Mesenchymal stem cell (in vitro differentiated cells and primary cell): ENCODE data around the gene ME3.

Source experiments
- DNase-seq: peaks from one replicate; pipeline ENCODE4 v3.0.0-alpha.2; 2013
- H2AFZ ChIP-seq: one replicate; pipeline ENCODE4 v1.6.1; 2013; ENCODE audit warnings: low read depth, mild to moderate bottlenecking, control low read depth, inconsistent platforms, low read length, moderate library complexity
- H2AK5ac ChIP-seq: 2 replicates; pipeline ENCODE4 v1.6.1; 2013; ENCODE audit warnings: low read length, moderate library complexity, mild to moderate bottlenecking, inconsistent platforms; ENCODE audit not compliant: severe bottlenecking
- H2BK120ac ChIP-seq: one replicate; pipeline ENCODE4 v1.6.1; 2013; ENCODE audit warnings: low read depth, mild to moderate bottlenecking, inconsistent platforms, low read length, moderate library complexity
- H2BK12ac ChIP-seq, 2 experiments: one replicate each; pipeline ENCODE4 v1.6.1; 2013; ENCODE audit warnings: inconsistent platforms in 2 of 2, low read length in 2 of 2, mild to moderate bottlenecking in 2 of 2, moderate library complexity in 2 of 2, control low read depth in 1 of 2
- H2BK15ac ChIP-seq: one replicate; pipeline ENCODE4 v1.6.1; 2013; ENCODE audit warnings: mild to moderate bottlenecking, low read depth, inconsistent platforms; ENCODE audit not compliant: poor library complexity, severe bottlenecking
- H2BK5ac ChIP-seq: 2 replicates; pipeline ENCODE4 v1.6.1; 2013; ENCODE audit warnings: low read depth, mild to moderate bottlenecking, low read length, control low read depth, inconsistent platforms; ENCODE audit not compliant: poor library complexity, severe bottlenecking
- H3K14ac ChIP-seq, 2 experiments: one replicate each; pipeline ENCODE4 v1.6.1; 2013; ENCODE audit warnings: inconsistent platforms in 2 of 2, low read length in 2 of 2, control low read depth in 1 of 2, mild to moderate bottlenecking in 1 of 2, moderate library complexity in 1 of 2
- H3K18ac ChIP-seq, 2 experiments: one replicate each; pipeline ENCODE4 v1.6.1; 2013; ENCODE audit warnings: inconsistent platforms in 2 of 2, low read length in 2 of 2, control low read depth in 1 of 2, low read depth in 1 of 2, mild to moderate bottlenecking in 1 of 2
- H3K23ac ChIP-seq, 2 experiments: one replicate each; pipeline ENCODE4 v1.6.1; 2013; ENCODE audit warnings: inconsistent platforms in 2 of 2, low read length in 2 of 2, mild to moderate bottlenecking in 2 of 2, moderate library complexity in 2 of 2, control low read depth in 1 of 2
- H3K27ac ChIP-seq: 2 replicates; pipeline ENCODE4 v1.5.1; 2013; ENCODE audit warnings: mild to moderate bottlenecking, moderate library complexity, low read length, control low read depth, inconsistent platforms; ENCODE audit not compliant: poor library complexity, severe bottlenecking
- H3K27me3 ChIP-seq, 2 experiments: 2 replicates each; pipeline versions ENCODE4 v1.6.1 to v1.7.0; 2013; ENCODE audit warnings: low read length in 2 of 2, mild to moderate bottlenecking in 2 of 2, moderate library complexity in 2 of 2, control low read depth in 1 of 2, inconsistent platforms in 1 of 2; ENCODE audit not compliant: control insufficient read depth in 1 of 2, insufficient read depth in 1 of 2
- H3K36me3 ChIP-seq, 2 experiments: 2 replicates each; pipeline versions ENCODE4 v1.6.1 to v1.7.0; 2013; ENCODE audit warnings: low read length in 2 of 2, control low read depth in 1 of 2, inconsistent platforms in 1 of 2, low read depth in 1 of 2, mild to moderate bottlenecking in 1 of 2; ENCODE audit not compliant: insufficient read depth in 2 of 2, control insufficient read depth in 1 of 2
- H3K4ac ChIP-seq, 2 experiments: one replicate each; pipeline ENCODE4 v1.6.1; 2013; ENCODE audit warnings: inconsistent platforms in 2 of 2, low read length in 2 of 2, mild to moderate bottlenecking in 2 of 2, moderate library complexity in 2 of 2, control low read depth in 1 of 2, low read depth in 1 of 2
- H3K4me1 ChIP-seq: 2 replicates; pipeline ENCODE4 v1.6.1; 2013; ENCODE audit warnings: low read depth, low read length, control low read depth; ENCODE audit not compliant: control insufficient read depth, insufficient read depth
- H3K4me2 ChIP-seq: 2 replicates; pipeline ENCODE4 v1.6.1; 2013; ENCODE audit warnings: low read length, mild to moderate bottlenecking, inconsistent platforms; ENCODE audit not compliant: poor library complexity, severe bottlenecking
- H3K4me3 ChIP-seq, 2 experiments: 2 replicates each; pipeline versions ENCODE4 v1.5.1 to v1.7.0; 2013; ENCODE audit warnings: low read length in 2 of 2, mild to moderate bottlenecking in 2 of 2, control low read depth in 1 of 2, low read depth in 1 of 2; ENCODE audit not compliant: insufficient read depth in 1 of 2
- H3K79me1 ChIP-seq: replicated peaks from 2 replicates; pipeline ENCODE4 v1.6.1; 2013; ENCODE audit warnings: mild to moderate bottlenecking, control low read depth, low read length, inconsistent platforms; ENCODE audit not compliant: poor library complexity, severe bottlenecking
- H3K9ac ChIP-seq: 2 replicates; pipeline ENCODE4 v1.7.0; 2013; ENCODE audit warnings: mild to moderate bottlenecking, low read length, moderate library complexity
- H3K9me3 ChIP-seq: 2 replicates; pipeline ENCODE4 v1.7.0; 2013; ENCODE audit warnings: mild to moderate bottlenecking, low read length; ENCODE audit not compliant: control insufficient read depth
- H4K8ac ChIP-seq: one replicate; pipeline ENCODE4 v1.6.1; 2013; ENCODE audit warnings: inconsistent platforms, mild to moderate bottlenecking, low read length, moderate library complexity
- H4K91ac ChIP-seq: one replicate; pipeline ENCODE4 v1.6.1; 2013; ENCODE audit warnings: mild to moderate bottlenecking, low read length, inconsistent platforms
- WGBS: methylation state at CpG from one replicate; pipeline ENCODE4 v1.1.7; 2013; ENCODE audit warnings: mixed read lengths; 5-methylcytosine and 5-hydroxymethylcytosine counted together

Gene ME3

GRCh38 chr11:86397351-86397750, 275.1 kb downstream of the ME3 start:
- H3K18ac ChIP-seq: no peak overlapping the region
- DNase-seq: no peak
- no peak overlapping the region for H3K4me3 ChIP-seq
- H2BK120ac ChIP-seq: no peak overlapping the region
- H2AK5ac ChIP-seq: no peak overlapping the region
- H3K9me3 ChIP-seq: no peaks in the 10 kb centered on the region
- no peak overlapping the region for H2AFZ ChIP-seq
- no peak overlapping the region for H2BK15ac ChIP-seq
- H3K27me3 ChIP-seq: no peaks in the 10 kb centered on the region
- no peak overlapping the region for H3K14ac ChIP-seq
- no peak overlapping the region for H3K27ac ChIP-seq
- H3K79me1 ChIP-seq: no peaks in the 10 kb centered on the region
- H3K4ac ChIP-seq: no peak overlapping the region
- H3K36me3 ChIP-seq: no peaks in the 10 kb centered on the region
- H3K9ac ChIP-seq: no peak overlapping the region
- H4K8ac ChIP-seq: no peak overlapping the region
- H2BK5ac ChIP-seq: no peak overlapping the region
- no peak overlapping the region for H4K91ac ChIP-seq
- no peak overlapping the region for H3K23ac ChIP-seq
- no peak overlapping the region for H3K4me2 ChIP-seq
- H3K4me1 ChIP-seq: peaks cover 5% of the 10 kb centered on the region
- H2BK12ac ChIP-seq: no peak overlapping the region

GRCh38 chr11:86396396-86396795, 276.0 kb downstream of the ME3 start:
- no peak overlapping the region for H4K8ac ChIP-seq

GRCh38 chr11:86395061-86395551, 277.3 kb downstream of the ME3 start:
- peak overlapping the region; percentile 92 for H2BK15ac ChIP-seq
- H2BK120ac ChIP-seq: no peak overlapping the region
- no peak overlapping the region for H3K14ac ChIP-seq
- peak overlapping the region; percentile 74 for H4K8ac ChIP-seq
- peaks cover 5% of the 10 kb centered on the region for H3K4me1 ChIP-seq
- H2BK5ac ChIP-seq: no peak overlapping the region
- H3K4me3 ChIP-seq: no peak overlapping the region
- H3K4me2 ChIP-seq: peak overlapping the region; percentile 35
- H3K23ac ChIP-seq: no peak overlapping the region
- H3K27ac ChIP-seq: peak overlapping the region; percentile 68
- no peaks in the 10 kb centered on the region for H3K36me3 ChIP-seq
- WGBS: 20% methylated on average over 5 of the region's 6 CpGs
- H3K9me3 ChIP-seq: no peaks in the 10 kb centered on the region
- peak overlapping the region in 1 of 2 experiments; percentile 45 for H2BK12ac ChIP-seq
- H3K79me1 ChIP-seq: no peaks in the 10 kb centered on the region
- H4K91ac ChIP-seq: peak overlapping the region; percentile 34
- peak overlapping the region in 1 of 2 experiments; percentile 69 for H3K18ac ChIP-seq
- H3K27me3 ChIP-seq: no peaks in the 10 kb centered on the region
- peak overlapping the region; percentile 18 for H2AFZ ChIP-seq
- H3K9ac ChIP-seq: peak overlapping the region; percentile 26
- no peak overlapping the region for H2AK5ac ChIP-seq
- peak; percentile 65 for DNase-seq
- peak overlapping the region in 1 of 2 experiments; percentile 5 for H3K4ac ChIP-seq

More at GRCh38 chr11:86396396-86396795, 276.0 kb downstream of the ME3 start:
- no CpG with 5 or more reads among the region's 2 CpGs for WGBS
- Histone ChIP-seq H3K4me3 (no peak overlapping the region), H3K27ac (peak overlapping the region; percentile 68), H2AK5ac (no peak overlapping the region), H3K23ac (no peak overlapping the region), H3K36me3 (no peaks in the 10 kb centered on the region), H4K91ac (no peak overlapping the region), H3K79me1 (no peaks in the 10 kb centered on the region), H2AFZ (no peak overlapping the region), H2BK15ac (no peak overlapping the region), H3K4me1 (peaks cover 5% of the 10 kb centered on the region), H3K27me3 (no peaks in the 10 kb centered on the region), H2BK5ac (no peak overlapping the region), H3K9ac (no peak overlapping the region), H3K18ac (no peak overlapping the region), H3K9me3 (no peaks in the 10 kb centered on the region), H3K14ac (no peak overlapping the region), H2BK120ac (no peak overlapping the region), H3K4ac (no peak overlapping the region), H2BK12ac (no peak overlapping the region), H3K4me2 (no peak overlapping the region)
- DNase-seq: peak; percentile 59
